Measurements from ENCODE around the gene FOXP1. TPM values are rescaled to one million over a fixed set of nuclear protein-coding genes. Genes with fewer than 3 reads are reported as not detected.

Gene FOXP1
- total RNA-seq, 1 experiment from 2014 or later: 75.3 TPM

GRCh38 chr3:71358243-71358642 lies 225.3 kb downstream of the FOXP1 start:
- no peaks in the 10 kb centered on the region for H3K23me2 ChIP-seq (ENCODE audit: insufficient read length, low read depth, low read length, poor library complexity, severe bottlenecking)
- H4K5ac ChIP-seq (ENCODE audit: insufficient read length, low read depth, low read length): no peak overlapping the region
- no peaks in the 10 kb centered on the region for H3K79me2 ChIP-seq (ENCODE audit: insufficient read depth, low read length)
- no peak overlapping the region for H3K23ac ChIP-seq (ENCODE audit: insufficient read length, low read depth, low read length)
- no peak overlapping the region for H4K8ac ChIP-seq (replicated peaks; ENCODE audit: insufficient read length, low read depth, low read length)
- H3K9ac ChIP-seq (ENCODE audit: extremely low read depth, insufficient read length, low read length): no peak overlapping the region
- H3K56ac ChIP-seq (ENCODE audit: insufficient read length, low read depth, low read length): no peak overlapping the region
- no peaks in the 10 kb centered on the region for H3K9me3 ChIP-seq (ENCODE audit: control insufficient read depth, low read depth, low read length)
- Mint-ChIP-seq H3K4me3 (no peak overlapping the region), H3K27me3 (ENCODE audit: low read depth) (no peaks in the 10 kb centered on the region), H3K9me3 (no peaks in the 10 kb centered on the region), H3K36me3 (ENCODE audit: insufficient read depth in 1 of 3, low read depth in 3 of 3) (no peaks in the 10 kb centered on the region), H3K27ac (no peak overlapping the region), H3K4me1 (no peaks in the 10 kb centered on the region)
- no peak for DNase-seq
- H3K79me1 ChIP-seq (ENCODE audit: insufficient read depth, low read depth, low read length, poor library complexity, severe bottlenecking): no peaks in the 10 kb centered on the region
- no peaks in the 10 kb centered on the region for H3K27me3 ChIP-seq (ENCODE audit: insufficient read depth, low read length)
- no peaks in the 10 kb centered on the region; the same call in 1 of the 2 replicates for H3K4me1 ChIP-seq (ENCODE audit: insufficient read depth, low read length)
- no peak overlapping the region for H2AFZ ChIP-seq (ENCODE audit: low read length)
- no peak overlapping the region for H2BK20ac ChIP-seq (ENCODE audit: low read depth, low read length, poor library complexity, severe bottlenecking)
- no peak overlapping the region for H3K4me2 ChIP-seq (ENCODE audit: insufficient read depth, insufficient read length, low read length)
- H3K4ac ChIP-seq (ENCODE audit: low read depth, low read length): no peak overlapping the region
- no peak for TF ChIP-seq CTCF (conservative IDR thresholded peaks at IDR 0.05)
- no peak overlapping the region for H2AK5ac ChIP-seq (ENCODE audit: insufficient read length, low read length)
- H3K14ac ChIP-seq (ENCODE audit: insufficient read depth, low read length): no peak overlapping the region
- no peak overlapping the region for H4K91ac ChIP-seq (ENCODE audit: insufficient read length, low read depth, low read length)
- no peak overlapping the region for H2BK120ac ChIP-seq (ENCODE audit: low read depth, low read length, poor library complexity, severe bottlenecking)
- no CpG with 5 or more reads among the region's 8 CpGs for WGBS (ENCODE audit: extremely low coverage, insufficient read length, low lambda C conversion rate)
- no peak overlapping the region for H3K27ac ChIP-seq (ENCODE audit: insufficient read length, low read depth, low read length)
- no peak overlapping the region for H2BK12ac ChIP-seq (ENCODE audit: insufficient read length, low read depth, low read length)
- no peaks in the 10 kb centered on the region for H4K20me1 ChIP-seq (ENCODE audit: control insufficient read depth, insufficient read depth, insufficient read length)
- no peak overlapping the region for H3K18ac ChIP-seq (ENCODE audit: insufficient read length, low read depth, low read length)
- H3T11ph ChIP-seq (ENCODE audit: low read length): no peak overlapping the region
- H2BK15ac ChIP-seq (ENCODE audit: low read depth, low read length): no peak overlapping the region
- no peak overlapping the region for H2BK5ac ChIP-seq (ENCODE audit: insufficient read length, low read length)

All from H9 (cell line).